OCI-LY3 (cell line): ENCODE data around the gene PAWR.
A peak's percentile ranks its signal among the peaks of the same experiment; 100 is the strongest.

Experiments used
- H2AFZ ChIP-seq: fragments of 200-600, 300-600 bp; shearing (Covaris generic); 2 replicates; pipeline ENCODE4 v1.6.0; 2014; ENCODE audit warnings: antibody characterized with exemption, low read depth, low read length
- H3K27ac ChIP-seq: fragments of 200-600, 300-600 bp; sonication (generic); 2 replicates; pipeline ENCODE4 v1.5.1; 2014; ENCODE audit warnings: mild to moderate bottlenecking, low read length, moderate library complexity, mixed read lengths
- H3K27me3 ChIP-seq: fragments of 200-600, 300-600 bp; sonication (generic); 2 replicates; pipeline ENCODE4 v1.6.1; 2014; ENCODE audit warnings: low read depth, low read length, mixed read lengths
- H3K36me3 ChIP-seq: fragments of 200-600, 300-600 bp; sonication (generic); replicated peaks from 2 replicates; pipeline ENCODE3; 2014; ENCODE audit warnings: low read depth, low read length, mixed read lengths
- H3K4me1 ChIP-seq: fragments of 300-600, 200-600 bp; sonication (generic); 2 replicates; pipeline ENCODE4 v1.6.1; 2014; ENCODE audit warnings: low read length, mixed read lengths
- H3K4me2 ChIP-seq: fragments of 200-600, 300-600 bp; sonication (generic); 2 replicates; pipeline ENCODE4 v1.6.1; 2014; ENCODE audit warnings: low read length, mixed read lengths
- H3K4me3 ChIP-seq: fragments of 300-600, 200-600 bp; sonication (generic); 2 replicates; pipeline ENCODE4 v1.5.1; 2014; ENCODE audit warnings: antibody characterized with exemption, mild to moderate bottlenecking, low read length, moderate library complexity
- H3K79me2 ChIP-seq: fragments of 300-600, 200-600 bp; shearing (Covaris generic); 2 replicates; pipeline ENCODE4 v1.6.1; 2014; ENCODE audit warnings: mild to moderate bottlenecking, low read length, mixed read lengths
- H3K9ac ChIP-seq: fragments of 300-600, 200-600 bp; shearing (Covaris generic); 2 replicates; pipeline ENCODE4 v1.6.0; 2014; ENCODE audit warnings: mild to moderate bottlenecking, low read length, moderate library complexity
- H3K9me3 ChIP-seq: fragments of 200-600, 300-600 bp; shearing (Covaris generic); 2 replicates; pipeline ENCODE4 v1.6.1; 2014; ENCODE audit warnings: low read length, mixed read lengths; ENCODE audit not compliant: insufficient read depth
- H4K20me1 ChIP-seq: fragments of 200-600, 300-600 bp; sonication (generic); 2 replicates; pipeline ENCODE4 v1.6.1; 2016; ENCODE audit warnings: low read length, mixed read lengths; ENCODE audit not compliant: insufficient read depth
- EZH2phosphoT487 ChIP-seq: fragments of 200-600 bp; shearing (Covaris generic); IDR thresholded peaks from 2 replicates; pipeline ENCODE4 v1.6.1; 2018; ENCODE audit warnings: antibody characterized with exemption, mixed run types, low read depth
- TF ChIP-seq, protein P1 (sequence below): fragments of 200-600, 300-600 bp; sonication (generic); IDR thresholded peaks from 2 replicates; pipeline ENCODE4 v1.5.1; 2014; ENCODE audit warnings: antibody characterized with exemption, low read length, low read depth

The PAWR gene

DNA sequence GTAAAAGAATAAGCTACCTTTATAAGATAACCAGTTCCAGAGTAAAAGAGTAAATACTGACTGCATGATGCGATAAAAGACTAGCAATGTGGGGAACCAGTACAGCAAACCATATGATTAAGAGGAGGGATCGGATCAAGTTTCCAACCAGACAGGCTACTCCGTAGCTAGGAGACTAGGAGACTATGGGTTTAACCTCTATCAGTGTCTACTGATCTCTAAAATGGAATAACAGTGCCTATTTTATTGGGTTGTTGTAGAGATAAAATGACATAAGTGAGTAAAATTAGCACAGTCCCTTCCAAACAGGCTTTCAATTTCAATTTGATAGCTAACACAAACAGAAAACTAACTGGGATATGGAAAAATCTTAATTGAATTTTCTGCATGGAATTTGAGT is 76.0 kb downstream of the PAWR start:
- Histone ChIP-seq H3K27me3 (no peaks in the 10 kb centered on the region), H3K4me2 (peak overlapping the region; percentile 18), H3K4me1 (peaks cover 33% of the 10 kb centered on the region), H3K4me3 (no peak overlapping the region), H3K9ac (no peak overlapping the region), H4K20me1 (peaks cover 18% of the 10 kb centered on the region; the same call in 1 of the 2 replicates), H3K36me3 (peaks cover 10% of the 10 kb centered on the region), H2AFZ (no peak overlapping the region), H3K9me3 (no peaks in the 10 kb centered on the region), H3K79me2 (peaks cover 14% of the 10 kb centered on the region), H3K27ac (no peak overlapping the region)
- TF ChIP-seq EZH2phosphoT487 = no peak
- TF ChIP-seq, protein P1, sequence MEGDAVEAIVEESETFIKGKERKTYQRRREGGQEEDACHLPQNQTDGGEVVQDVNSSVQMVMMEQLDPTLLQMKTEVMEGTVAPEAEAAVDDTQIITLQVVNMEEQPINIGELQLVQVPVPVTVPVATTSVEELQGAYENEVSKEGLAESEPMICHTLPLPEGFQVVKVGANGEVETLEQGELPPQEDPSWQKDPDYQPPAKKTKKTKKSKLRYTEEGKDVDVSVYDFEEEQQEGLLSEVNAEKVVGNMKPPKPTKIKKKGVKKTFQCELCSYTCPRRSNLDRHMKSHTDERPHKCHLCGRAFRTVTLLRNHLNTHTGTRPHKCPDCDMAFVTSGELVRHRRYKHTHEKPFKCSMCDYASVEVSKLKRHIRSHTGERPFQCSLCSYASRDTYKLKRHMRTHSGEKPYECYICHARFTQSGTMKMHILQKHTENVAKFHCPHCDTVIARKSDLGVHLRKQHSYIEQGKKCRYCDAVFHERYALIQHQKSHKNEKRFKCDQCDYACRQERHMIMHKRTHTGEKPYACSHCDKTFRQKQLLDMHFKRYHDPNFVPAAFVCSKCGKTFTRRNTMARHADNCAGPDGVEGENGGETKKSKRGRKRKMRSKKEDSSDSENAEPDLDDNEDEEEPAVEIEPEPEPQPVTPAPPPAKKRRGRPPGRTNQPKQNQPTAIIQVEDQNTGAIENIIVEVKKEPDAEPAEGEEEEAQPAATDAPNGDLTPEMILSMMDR = no peak

- no peaks in the 10 kb centered on the region for H3K4me1 ChIP-seq
- H3K27ac ChIP-seq = no peak overlapping the region
- H3K36me3 ChIP-seq = no peaks in the 10 kb centered on the region
- no peak overlapping the region for H3K4me2 ChIP-seq
- no peaks in the 10 kb centered on the region for H3K9me3 ChIP-seq
- no peak overlapping the region for H3K4me3 ChIP-seq
- no peak overlapping the region for H2AFZ ChIP-seq
- H4K20me1 ChIP-seq = no peaks in the 10 kb centered on the region
- H3K79me2 ChIP-seq = no peaks in the 10 kb centered on the region; the same call in 1 of the 2 replicates
- TF ChIP-seq, protein P1 = no peak
- no peak for TF ChIP-seq EZH2phosphoT487
- H3K9ac ChIP-seq = no peak overlapping the region
- no peaks in the 10 kb centered on the region for H3K27me3 ChIP-seq
These were observed 88.9 kb downstream of the PAWR start for GRCh38 chr12:79601908-79602307.

- Histone ChIP-seq H2AFZ (no peak overlapping the region), H3K27ac (no peak overlapping the region)
These were observed 92.9 kb downstream of the PAWR start for GRCh38 chr12:79597910-79598309.

DNA sequence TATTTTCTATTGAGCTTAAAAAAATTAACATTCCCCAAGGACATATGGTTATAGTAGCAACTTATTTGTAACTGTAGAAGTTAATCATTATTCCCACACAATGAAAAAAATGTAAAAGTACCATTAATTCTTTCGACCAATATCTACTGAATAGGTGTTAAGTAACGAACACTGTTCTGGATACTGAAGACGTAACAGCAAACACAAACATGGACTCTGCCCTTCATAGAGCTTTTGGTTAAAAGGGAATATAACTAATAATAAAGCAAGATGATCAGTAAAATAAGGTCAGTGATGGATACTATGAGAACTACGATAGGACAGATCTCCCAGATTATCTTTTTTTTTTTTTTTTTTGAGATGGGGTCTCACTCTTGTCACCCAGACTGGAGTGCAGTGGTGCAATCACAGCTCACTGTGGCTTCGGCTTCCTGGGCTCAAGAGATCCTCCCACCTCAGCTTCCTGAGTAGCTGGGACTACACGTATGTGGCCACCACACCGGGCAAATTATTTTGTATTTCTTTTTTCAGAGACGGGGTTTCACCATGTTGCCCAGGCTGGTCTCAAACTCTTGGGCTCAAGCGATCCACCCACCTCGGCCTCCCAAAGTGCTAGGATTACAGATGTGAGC is 93.9 kb downstream of the PAWR start:
- TF ChIP-seq, protein P1 = no peak
- TF ChIP-seq EZH2phosphoT487 = no peak

More at GRCh38 chr12:79597910-79598309, 92.9 kb downstream of the PAWR start:
- TF ChIP-seq, protein P1 = no peak
- TF ChIP-seq EZH2phosphoT487 = no peak
- Histone ChIP-seq H4K20me1 (no peaks in the 10 kb centered on the region), H3K36me3 (no peaks in the 10 kb centered on the region), H3K9me3 (no peaks in the 10 kb centered on the region), H3K9ac (no peak overlapping the region), H3K4me2 (no peak overlapping the region), H3K79me2 (no peaks in the 10 kb centered on the region), H3K4me1 (no peaks in the 10 kb centered on the region), H3K27me3 (no peaks in the 10 kb centered on the region), H3K4me3 (no peak overlapping the region)

More for the DNA sequence above, 93.9 kb downstream of the PAWR start:
- Histone ChIP-seq H3K4me2 (no peak overlapping the region), H3K27me3 (no peaks in the 10 kb centered on the region), H4K20me1 (no peaks in the 10 kb centered on the region), H3K9ac (no peak overlapping the region), H3K4me1 (no peaks in the 10 kb centered on the region), H3K9me3 (no peaks in the 10 kb centered on the region), H3K36me3 (no peaks in the 10 kb centered on the region), H3K27ac (no peak overlapping the region), H3K79me2 (no peaks in the 10 kb centered on the region), H2AFZ (no peak overlapping the region), H3K4me3 (no peak overlapping the region)
